Raji (cell line): ENCODE results near the gene PCED1A.

Experiments used
- POLR2A ChIP-seq: IDR thresholded peaks from 2 replicates; pipeline ENCODE4 v1.6.1; 2011; ENCODE audit warnings: low read depth, low read length, control low read depth; ENCODE audit not compliant: insufficient read depth

The PCED1A gene

DNA sequence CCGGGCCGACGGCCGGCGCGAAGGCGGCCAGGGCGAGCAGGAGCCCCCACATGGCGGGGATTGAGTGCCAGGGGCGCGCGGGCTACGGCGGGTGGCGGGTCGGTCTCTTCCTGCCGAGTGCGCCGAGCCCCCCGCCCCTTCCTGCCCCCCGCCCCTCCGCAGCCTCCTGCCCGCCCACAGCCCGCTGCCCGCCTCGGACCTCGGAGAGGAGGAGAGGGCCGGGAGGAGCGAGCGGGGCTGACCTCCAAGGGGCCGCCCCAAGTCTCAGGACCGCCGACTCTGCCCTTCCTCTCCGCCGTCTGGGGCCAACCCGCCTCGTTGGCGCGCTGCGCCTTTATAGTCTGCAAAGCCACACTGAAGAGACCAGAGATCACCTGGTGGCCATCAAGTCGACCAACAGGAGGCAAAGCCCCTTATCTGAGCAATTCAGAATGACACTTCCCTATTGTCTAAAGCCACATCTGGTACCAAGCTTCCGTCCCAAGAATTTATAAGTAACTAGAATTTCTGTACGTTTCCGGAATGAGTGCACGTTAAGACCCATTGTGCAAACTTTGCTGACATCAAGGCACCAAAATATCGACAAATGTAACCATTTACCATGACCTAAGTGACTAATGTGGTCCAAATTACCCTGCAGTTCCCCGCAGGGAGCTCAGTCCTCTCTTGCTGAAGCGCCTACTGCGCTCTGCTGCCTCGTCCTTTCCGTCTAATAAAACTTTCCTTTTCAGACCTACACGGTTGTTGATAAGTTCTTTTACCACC is 39.8 kb downstream of the PCED1A start, which contains the start of gene CPXM1:
Gene CPXM1 (minus strand): TSS at position 107 of the 765 bp plus-strand sequence. CDS start 55 bp downstream, at position 52.
- TF ChIP-seq POLR2A, result no peak

DNA sequence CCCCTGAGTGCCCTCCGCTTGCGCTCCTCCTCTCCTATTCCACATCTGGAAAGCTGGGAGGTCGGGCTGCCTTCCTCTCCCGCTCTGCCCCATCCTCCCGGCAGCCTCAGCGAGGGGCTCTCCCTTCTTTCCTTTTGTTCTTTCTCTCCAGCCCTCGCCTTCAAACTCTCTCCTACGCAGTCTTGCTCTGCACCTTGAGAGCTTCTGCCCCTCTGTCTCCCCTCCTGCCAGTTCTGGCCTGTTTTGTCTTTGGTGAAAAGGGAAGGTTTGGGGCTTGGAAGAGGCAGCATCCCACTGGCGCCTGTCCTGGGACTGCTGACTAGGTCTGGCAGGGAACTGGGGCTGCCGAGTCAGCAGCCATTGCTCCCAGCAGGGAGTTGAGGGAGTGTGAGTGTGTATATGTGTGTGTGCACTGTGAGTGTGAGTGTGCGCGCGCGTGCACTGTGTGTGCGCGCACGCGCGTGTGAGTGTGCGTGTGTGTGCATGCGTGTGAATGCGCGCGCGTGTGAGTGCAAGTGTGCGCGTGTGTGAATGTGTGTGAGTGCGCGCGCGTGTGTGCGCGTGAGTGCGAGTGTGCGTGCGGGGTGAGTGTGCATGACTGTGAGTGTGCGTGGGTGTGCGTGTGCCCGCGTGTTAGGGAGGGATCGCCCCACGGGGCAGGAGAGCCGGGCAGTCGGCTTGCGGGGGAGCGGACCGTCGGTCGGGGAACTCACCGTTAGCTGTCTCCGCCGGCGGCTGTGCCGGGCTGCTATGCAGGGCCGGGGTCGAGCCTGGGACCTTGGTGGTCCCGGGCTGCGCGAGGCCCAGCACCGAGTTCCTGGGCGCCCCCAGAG is 40.6 kb downstream of the PCED1A start:
- no peak for TF ChIP-seq POLR2A

DNA sequence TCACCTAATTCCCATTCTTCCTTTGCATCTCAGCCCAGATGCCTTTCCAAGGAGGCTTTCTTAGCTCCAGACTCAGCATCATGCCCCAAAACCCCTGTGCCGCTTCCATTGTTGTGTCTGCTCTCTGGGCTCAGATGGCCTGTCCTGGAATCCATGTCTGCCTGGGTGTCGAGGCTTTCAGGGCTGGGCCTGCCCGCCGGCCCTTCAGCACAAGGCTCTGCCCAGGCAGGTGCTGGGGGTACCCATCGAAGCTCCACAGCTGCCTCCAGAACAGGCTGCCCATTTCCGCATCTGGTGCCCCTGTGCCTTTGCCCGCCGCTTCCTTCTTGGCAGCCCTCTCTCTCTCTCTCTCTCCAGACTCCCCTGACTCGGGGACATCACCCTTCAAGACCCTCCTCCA is 41.2 kb downstream of the PCED1A start:
- TF ChIP-seq POLR2A, result no peak

DNA sequence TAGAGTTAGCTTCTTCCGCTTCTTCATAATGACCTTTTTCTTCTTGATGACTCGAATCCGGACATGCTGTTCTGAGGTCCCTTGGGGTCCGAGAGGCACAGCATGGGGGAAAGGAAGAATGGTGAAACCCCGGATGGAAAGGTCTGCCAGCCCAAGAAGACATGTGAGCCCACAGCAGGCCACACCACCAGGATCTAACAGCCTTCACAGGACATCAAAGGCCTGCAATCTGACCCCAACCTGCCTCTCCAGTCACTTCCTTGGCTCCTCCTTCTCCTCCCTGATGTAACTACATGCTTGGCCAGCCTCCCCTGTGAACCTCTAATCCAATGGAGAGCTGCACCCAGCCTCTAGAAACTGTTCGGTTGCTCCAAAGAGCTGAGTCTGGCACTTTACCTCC is 41.6 kb downstream of the PCED1A start:
- TF ChIP-seq POLR2A, result no peak

DNA sequence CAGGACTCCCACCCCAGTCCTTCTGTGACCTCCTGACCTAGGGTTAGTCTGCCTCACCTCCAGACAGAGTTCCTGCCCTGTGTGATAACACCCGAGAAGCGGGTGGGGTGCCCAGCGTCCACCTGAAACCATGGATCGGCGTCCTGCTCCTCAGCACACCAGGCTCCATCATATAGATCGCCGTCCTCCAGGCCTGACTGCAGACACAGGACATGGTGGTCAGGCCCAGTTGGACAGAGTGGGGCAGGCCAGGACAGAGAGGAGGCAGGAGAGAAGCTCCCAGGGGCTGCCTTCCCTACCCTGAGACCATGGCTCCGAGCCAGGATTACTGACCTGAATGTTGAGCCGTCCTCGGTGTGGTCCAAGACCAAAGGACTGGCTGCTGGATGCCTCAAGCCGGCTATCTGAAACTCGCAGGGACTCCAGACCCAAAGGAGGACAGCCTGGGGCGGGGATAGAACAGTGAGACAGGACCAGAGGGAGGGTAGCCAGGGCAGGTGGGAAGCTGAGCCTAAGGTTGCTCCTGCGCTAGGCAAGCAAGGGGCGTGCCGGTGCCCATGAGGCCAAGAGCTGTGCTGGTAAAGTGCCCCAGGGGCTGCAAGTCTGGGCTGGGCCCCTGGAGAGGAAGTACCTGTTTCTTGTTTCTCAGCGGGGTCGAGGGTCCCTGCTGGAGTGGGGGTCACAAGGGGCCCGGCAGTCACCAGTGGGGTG is 42.2 kb downstream of the PCED1A start:
- TF ChIP-seq POLR2A, result no peak

DNA sequence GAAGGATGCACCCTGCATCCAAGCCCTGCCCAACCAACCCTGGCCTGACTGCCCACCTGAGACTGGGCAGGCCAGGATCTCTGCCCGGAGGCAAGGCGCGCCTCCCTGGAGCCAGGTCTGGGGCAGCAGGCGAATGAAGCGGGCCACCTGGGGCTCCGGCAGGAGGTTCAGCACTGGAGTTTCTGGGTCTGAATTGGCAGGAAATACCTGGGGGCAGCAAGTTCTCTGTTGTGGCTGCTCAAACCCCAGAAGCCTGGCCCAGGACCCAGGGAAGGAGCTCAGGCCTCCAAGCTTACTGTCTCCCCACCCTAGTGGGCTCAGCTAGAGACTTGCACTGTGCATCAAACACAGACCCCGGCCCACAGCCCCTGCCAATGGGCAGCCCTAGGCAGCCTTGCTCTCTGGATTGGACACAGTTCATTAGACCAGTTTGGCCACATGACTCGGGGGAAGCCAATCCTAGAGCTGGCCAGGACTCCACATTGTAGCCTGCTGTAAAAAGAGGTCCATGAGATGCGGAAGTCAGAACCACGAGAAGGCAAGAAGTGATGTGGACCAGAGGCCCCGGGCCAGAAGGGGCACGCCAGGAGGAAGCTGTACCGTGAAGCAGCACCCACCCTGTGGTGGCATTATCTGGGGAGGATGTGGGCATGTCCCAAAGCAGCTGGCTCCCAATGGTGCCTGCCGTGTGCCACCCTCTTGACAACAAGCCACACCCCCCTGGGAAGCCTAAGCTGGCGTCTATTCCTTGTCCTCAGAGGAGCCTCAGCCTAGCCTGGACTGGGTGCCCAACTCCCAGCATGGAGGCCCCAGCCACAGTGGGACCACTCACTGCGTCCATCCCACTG is 43.1 kb downstream of the PCED1A start:
- no peak for TF ChIP-seq POLR2A

DNA sequence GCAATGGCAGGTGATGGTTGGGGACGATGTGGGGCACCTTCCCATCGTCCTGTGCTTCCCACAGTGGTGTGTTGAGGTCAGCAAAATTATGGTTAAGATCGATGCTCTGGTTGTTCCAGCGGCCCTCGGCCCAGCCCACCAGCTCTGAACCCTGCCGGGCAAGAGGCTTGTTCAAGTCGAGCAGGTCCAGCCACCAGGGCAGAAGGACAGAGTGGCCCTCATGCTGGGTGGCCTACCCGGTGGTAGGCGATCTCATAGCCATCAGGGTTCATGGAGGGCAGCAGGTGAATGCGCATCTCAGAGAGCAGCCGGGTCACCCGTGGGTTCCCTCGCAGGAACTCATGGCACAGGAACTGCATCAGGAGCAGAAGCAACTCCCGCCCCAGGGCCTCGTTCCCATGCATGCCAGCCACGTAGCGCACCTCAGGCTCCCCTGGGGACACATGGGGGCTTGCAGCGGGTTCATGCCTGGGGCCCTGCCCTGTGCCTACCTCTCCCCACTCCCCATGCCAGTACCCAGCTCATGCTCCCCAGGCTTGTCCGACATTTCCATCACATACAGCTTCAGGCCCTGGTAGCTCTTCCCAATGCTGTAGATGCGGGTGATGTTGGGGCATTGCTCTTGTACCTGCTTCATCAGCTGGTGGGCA is 44.3 kb downstream of the PCED1A start:
- TF ChIP-seq POLR2A, result no peak

DNA sequence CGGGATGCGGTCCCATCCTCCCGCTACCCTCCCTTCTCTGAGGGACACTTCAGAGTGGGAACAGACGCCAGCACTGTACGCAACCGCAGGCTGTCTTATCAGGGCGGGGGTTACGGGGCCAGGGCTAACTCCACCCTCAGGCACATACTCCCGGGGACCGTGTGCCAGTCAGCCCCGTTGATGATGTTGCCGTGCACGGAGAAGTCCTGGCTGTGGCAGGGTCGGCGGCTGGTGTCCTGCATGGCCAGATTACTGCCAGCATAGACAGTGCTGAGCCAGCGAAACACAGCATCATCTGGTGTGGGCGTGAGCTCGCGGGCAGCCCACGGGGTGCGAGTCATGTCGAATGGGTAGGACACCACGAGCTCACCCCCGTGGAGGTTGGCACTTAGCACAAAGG is 45.0 kb downstream of the PCED1A start:
- TF ChIP-seq POLR2A, result no peak

DNA sequence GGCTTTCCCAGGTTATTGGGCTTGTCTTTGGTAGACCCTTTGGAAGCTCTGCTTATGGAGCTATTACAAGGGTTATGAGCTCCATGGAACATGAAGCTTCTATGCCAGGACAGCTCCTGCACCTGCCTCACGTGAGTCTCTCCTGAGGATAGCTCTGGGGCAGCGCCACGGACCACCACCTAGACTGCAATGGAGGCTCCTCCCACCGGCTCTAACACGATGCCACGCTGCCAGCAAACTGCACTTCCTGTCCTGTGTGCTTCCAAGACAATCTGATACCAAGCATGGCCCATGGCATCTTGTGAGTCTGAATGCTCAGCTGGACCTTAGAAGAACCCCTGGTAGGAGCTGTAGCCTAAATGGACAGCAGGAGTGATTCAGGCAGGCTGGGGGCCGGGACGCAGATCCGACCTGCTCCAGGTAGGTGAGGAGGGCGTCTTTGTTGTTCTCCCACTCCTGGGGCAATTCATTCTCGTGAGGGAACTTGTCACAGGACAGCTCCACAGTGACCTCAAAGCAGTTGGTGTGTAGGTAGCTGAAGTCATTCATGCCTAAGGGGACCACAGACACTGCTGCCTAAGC is 45.5 kb downstream of the PCED1A start:
- no peak for TF ChIP-seq POLR2A

DNA sequence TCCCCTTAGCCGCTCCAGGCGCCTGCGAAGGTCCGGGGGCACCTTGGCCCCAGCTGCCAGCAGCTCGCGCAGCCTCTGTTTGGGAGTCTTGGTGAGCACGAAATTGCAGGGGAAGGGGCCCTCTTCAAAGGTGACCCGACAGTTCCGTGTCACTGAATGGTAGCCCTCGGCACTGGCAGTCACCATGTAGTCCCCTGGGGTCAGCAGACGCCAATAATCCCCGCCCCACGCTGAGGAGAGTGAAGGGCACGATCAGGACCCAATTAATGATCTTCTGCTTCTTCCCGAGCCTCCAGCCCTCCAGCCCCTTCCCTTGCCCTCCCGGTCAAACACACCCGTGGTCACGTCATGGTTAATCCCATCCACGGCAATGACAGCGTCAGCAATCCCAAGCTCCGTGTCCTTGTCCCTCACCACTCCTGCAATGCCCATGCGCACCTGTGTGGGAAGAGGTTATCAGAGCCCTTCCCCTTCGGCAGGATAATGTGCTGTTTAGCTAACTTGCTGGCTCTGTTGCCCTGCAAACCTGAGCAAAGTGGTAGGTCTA is 46.2 kb downstream of the PCED1A start:
- no peak for TF ChIP-seq POLR2A

DNA sequence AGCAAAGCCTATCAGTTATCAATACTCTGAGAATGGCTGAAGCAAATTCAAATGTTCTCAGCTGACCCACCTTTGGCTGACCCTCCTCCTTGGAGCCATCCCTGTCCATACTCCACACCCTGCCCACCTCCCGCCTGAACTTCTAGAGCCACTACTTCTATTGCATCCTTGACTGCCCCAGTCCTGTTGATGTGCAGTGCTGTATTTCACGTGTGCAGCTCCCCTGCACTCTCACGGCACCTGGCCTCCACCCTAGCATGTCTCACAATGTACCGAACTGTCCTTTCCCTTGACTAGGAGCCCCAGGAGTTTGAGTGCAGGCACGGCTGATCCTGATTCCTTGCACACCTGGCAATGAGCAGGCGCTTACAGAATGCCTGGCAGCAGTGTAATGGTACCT is 47.0 kb downstream of the PCED1A start:
- TF ChIP-seq POLR2A, result no peak
